Activated naive CD4-positive, alpha-beta T cell treated with anti-CD3 and anti-CD28 coated beads, Interleukin-2, amount 50 U/mL, for 24 hours (primary cell): ENCODE data around the gene FHOD3.

Experiments used
- H3K27ac Mint-ChIP-seq: one replicate; pipeline ENCODE4 v1.8.0; 2021; ENCODE audit warnings: mild to moderate bottlenecking, mixed read lengths
- H3K27me3 Mint-ChIP-seq: one replicate; pipeline ENCODE4 v1.8.0; 2021; ENCODE audit warnings: mixed read lengths
- H3K36me3 Mint-ChIP-seq: one replicate; pipeline ENCODE4 v1.8.0; 2021; ENCODE audit warnings: mixed read lengths
- H3K4me1 Mint-ChIP-seq: one replicate; pipeline ENCODE4 v1.8.0; 2021; ENCODE audit warnings: mixed read lengths
- H3K4me3 Mint-ChIP-seq: one replicate; pipeline ENCODE4 v1.8.0; 2021; ENCODE audit warnings: mild to moderate bottlenecking, mixed read lengths
- H3K9me3 Mint-ChIP-seq: one replicate; pipeline ENCODE4 v1.8.0; 2021; ENCODE audit warnings: mixed read lengths

The FHOD3 gene

GRCh38 chr18:36519358-36519757 is 221.8 kb downstream of the FHOD3 start:
- no peaks in the 10 kb centered on the region for H3K9me3 Mint-ChIP-seq
- no peak overlapping the region for H3K4me3 Mint-ChIP-seq
- no peaks in the 10 kb centered on the region for H3K27me3 Mint-ChIP-seq
- no peaks in the 10 kb centered on the region for H3K4me1 Mint-ChIP-seq
- H3K36me3 Mint-ChIP-seq, result no peaks in the 10 kb centered on the region
- H3K27ac Mint-ChIP-seq, result no peak overlapping the region

GRCh38 chr18:36522509-36522908 is 225.0 kb downstream of the FHOD3 start:
- Mint-ChIP-seq H3K27ac (no peak overlapping the region), H3K36me3 (no peaks in the 10 kb centered on the region)

GRCh38 chr18:36525913-36526312 is 228.4 kb downstream of the FHOD3 start:
- no peaks in the 10 kb centered on the region for H3K4me1 Mint-ChIP-seq
- no peak overlapping the region for H3K4me3 Mint-ChIP-seq
- H3K9me3 Mint-ChIP-seq, result no peaks in the 10 kb centered on the region
- no peaks in the 10 kb centered on the region for H3K36me3 Mint-ChIP-seq
- H3K27me3 Mint-ChIP-seq, result no peaks in the 10 kb centered on the region
- no peak overlapping the region for H3K27ac Mint-ChIP-seq

More at GRCh38 chr18:36522509-36522908, 225.0 kb downstream of the FHOD3 start:
- Mint-ChIP-seq H3K27me3 (no peaks in the 10 kb centered on the region), H3K9me3 (no peaks in the 10 kb centered on the region), H3K4me3 (no peak overlapping the region), H3K4me1 (no peaks in the 10 kb centered on the region)

- no peaks in the 10 kb centered on the region for H3K36me3 Mint-ChIP-seq
- no peak overlapping the region for H3K4me3 Mint-ChIP-seq
- H3K4me1 Mint-ChIP-seq, result no peaks in the 10 kb centered on the region
- no peak overlapping the region for H3K27ac Mint-ChIP-seq
- H3K27me3 Mint-ChIP-seq, result peaks cover 3% of the 10 kb centered on the region
- H3K9me3 Mint-ChIP-seq, result no peaks in the 10 kb centered on the region
Measured at GRCh38 chr18:36526611-36527010, 229.1 kb downstream of the FHOD3 start.

GRCh38 chr18:36527051-36527450 is 229.5 kb downstream of the FHOD3 start:
- no peaks in the 10 kb centered on the region for H3K9me3 Mint-ChIP-seq
- H3K4me1 Mint-ChIP-seq, result no peaks in the 10 kb centered on the region
- H3K27me3 Mint-ChIP-seq, result peaks cover 7% of the 10 kb centered on the region
- H3K4me3 Mint-ChIP-seq, result no peak overlapping the region
- no peak overlapping the region for H3K27ac Mint-ChIP-seq
- no peaks in the 10 kb centered on the region for H3K36me3 Mint-ChIP-seq

GRCh38 chr18:36527740-36528455 is 230.4 kb downstream of the FHOD3 start:
- H3K36me3 Mint-ChIP-seq, result no peaks in the 10 kb centered on the region
- H3K4me1 Mint-ChIP-seq, result no peaks in the 10 kb centered on the region
- no peaks in the 10 kb centered on the region for H3K9me3 Mint-ChIP-seq
- no peak overlapping the region for H3K4me3 Mint-ChIP-seq
- H3K27ac Mint-ChIP-seq, result no peak overlapping the region
- peaks cover 8% of the 10 kb centered on the region for H3K27me3 Mint-ChIP-seq

GRCh38 chr18:36529747-36530146 is 232.2 kb downstream of the FHOD3 start:
- no peaks in the 10 kb centered on the region for H3K36me3 Mint-ChIP-seq
- peaks cover 10% of the 10 kb centered on the region for H3K27me3 Mint-ChIP-seq
- no peak overlapping the region for H3K4me3 Mint-ChIP-seq
- H3K9me3 Mint-ChIP-seq, result no peaks in the 10 kb centered on the region
- no peaks in the 10 kb centered on the region for H3K4me1 Mint-ChIP-seq
- no peak overlapping the region for H3K27ac Mint-ChIP-seq

- no peak overlapping the region for H3K4me3 Mint-ChIP-seq
- H3K4me1 Mint-ChIP-seq, result no peaks in the 10 kb centered on the region
- peaks cover 13% of the 10 kb centered on the region for H3K27me3 Mint-ChIP-seq
- no peaks in the 10 kb centered on the region for H3K9me3 Mint-ChIP-seq
- no peak overlapping the region for H3K27ac Mint-ChIP-seq
- H3K36me3 Mint-ChIP-seq, result no peaks in the 10 kb centered on the region
Measured at GRCh38 chr18:36530676-36531405, 233.3 kb downstream of the FHOD3 start.

GRCh38 chr18:36531636-36532035 is 234.1 kb downstream of the FHOD3 start:
- H3K9me3 Mint-ChIP-seq, result no peaks in the 10 kb centered on the region
- no peaks in the 10 kb centered on the region for H3K36me3 Mint-ChIP-seq
- peaks cover 13% of the 10 kb centered on the region for H3K27me3 Mint-ChIP-seq
- H3K4me3 Mint-ChIP-seq, result no peak overlapping the region
- no peak overlapping the region for H3K27ac Mint-ChIP-seq
- H3K4me1 Mint-ChIP-seq, result no peaks in the 10 kb centered on the region

GRCh38 chr18:36532394-36532793 is 234.9 kb downstream of the FHOD3 start:
- no peaks in the 10 kb centered on the region for H3K36me3 Mint-ChIP-seq
- H3K4me1 Mint-ChIP-seq, result no peaks in the 10 kb centered on the region
- no peak overlapping the region for H3K4me3 Mint-ChIP-seq
- no peaks in the 10 kb centered on the region for H3K9me3 Mint-ChIP-seq
- no peak overlapping the region for H3K27ac Mint-ChIP-seq
- peaks cover 13% of the 10 kb centered on the region for H3K27me3 Mint-ChIP-seq

GRCh38 chr18:36532815-36533214 is 235.3 kb downstream of the FHOD3 start:
- no peaks in the 10 kb centered on the region for H3K4me1 Mint-ChIP-seq

GRCh38 chr18:36533446-36534153 is 236.1 kb downstream of the FHOD3 start:
- H3K9me3 Mint-ChIP-seq, result no peaks in the 10 kb centered on the region
- H3K36me3 Mint-ChIP-seq, result no peaks in the 10 kb centered on the region
- no peaks in the 10 kb centered on the region for H3K4me1 Mint-ChIP-seq
- peaks cover 13% of the 10 kb centered on the region for H3K27me3 Mint-ChIP-seq
- H3K4me3 Mint-ChIP-seq, result no peak overlapping the region
- no peak overlapping the region for H3K27ac Mint-ChIP-seq

More at GRCh38 chr18:36532815-36533214, 235.3 kb downstream of the FHOD3 start:
- H3K9me3 Mint-ChIP-seq, result no peaks in the 10 kb centered on the region
- no peak overlapping the region for H3K4me3 Mint-ChIP-seq
- H3K27ac Mint-ChIP-seq, result no peak overlapping the region
- H3K27me3 Mint-ChIP-seq, result peaks cover 13% of the 10 kb centered on the region
- H3K36me3 Mint-ChIP-seq, result no peaks in the 10 kb centered on the region

- Mint-ChIP-seq H3K27ac (no peak overlapping the region), H3K9me3 (no peaks in the 10 kb centered on the region), H3K4me1 (no peaks in the 10 kb centered on the region), H3K27me3 (peaks cover 13% of the 10 kb centered on the region), H3K4me3 (no peak overlapping the region), H3K36me3 (no peaks in the 10 kb centered on the region)
Measured at GRCh38 chr18:36534154-36534688, 236.7 kb downstream of the FHOD3 start.

GRCh38 chr18:36535202-36535935 is 237.9 kb downstream of the FHOD3 start:
- Mint-ChIP-seq H3K27ac (no peak overlapping the region), H3K9me3 (no peaks in the 10 kb centered on the region), H3K27me3 (peaks cover 13% of the 10 kb centered on the region), H3K4me1 (no peaks in the 10 kb centered on the region), H3K4me3 (no peak overlapping the region), H3K36me3 (no peaks in the 10 kb centered on the region)

- H3K36me3 Mint-ChIP-seq, result no peaks in the 10 kb centered on the region
- no peak overlapping the region for H3K4me3 Mint-ChIP-seq
- no peaks in the 10 kb centered on the region for H3K4me1 Mint-ChIP-seq
- H3K27ac Mint-ChIP-seq, result no peak overlapping the region
- H3K27me3 Mint-ChIP-seq, result peaks cover 10% of the 10 kb centered on the region
- H3K9me3 Mint-ChIP-seq, result no peaks in the 10 kb centered on the region
Measured at GRCh38 chr18:36536426-36536825, 238.9 kb downstream of the FHOD3 start.
